ENCODE measurements around the gene CRTC1.

DNA sequence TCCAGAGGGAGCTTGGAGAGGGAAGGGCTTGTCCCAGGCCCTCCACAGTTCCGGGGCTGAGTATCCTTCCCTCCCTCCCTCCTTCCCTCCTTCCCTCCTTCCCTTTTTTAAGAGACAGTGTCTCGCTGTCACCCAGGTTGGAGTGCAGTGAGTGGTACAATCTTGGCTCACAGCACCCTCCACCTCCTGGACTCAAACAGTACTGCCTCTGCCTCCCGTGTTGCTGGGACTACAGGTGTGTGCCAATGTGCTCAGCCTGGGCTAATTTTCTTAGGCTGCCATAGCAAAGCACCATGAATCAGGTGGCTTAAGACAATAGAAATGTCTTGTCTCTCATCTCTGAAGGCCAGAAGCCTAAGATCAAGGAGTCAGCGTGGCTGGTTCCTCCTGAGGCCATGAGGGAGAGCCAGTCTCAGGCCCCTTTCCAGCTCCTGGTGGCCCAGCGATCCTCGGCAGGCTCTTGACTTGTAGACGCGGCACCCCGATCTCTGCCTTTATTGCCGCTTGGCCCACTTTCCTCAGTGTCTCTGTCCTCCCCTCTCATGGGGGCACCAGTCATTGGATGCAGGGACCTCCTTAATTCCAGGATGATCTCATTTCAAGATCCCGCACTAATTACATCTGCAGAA is 47.5 kb downstream of the CRTC1 start:
- no peak for TF ChIP-seq FOXM1 (IDR thresholded peaks at IDR 0.05; ENCODE audit: borderline replicate concordance)
- TF ChIP-seq HDGF (IDR thresholded peaks at IDR 0.05; ENCODE audit: borderline replicate concordance): no peak
- TF ChIP-seq BHLHE40 (IDR thresholded peaks at IDR 0.05; ENCODE audit: borderline replicate concordance): no peak
